H1 (cell line): ENCODE measurements around the gene MATN1. TPM values are rescaled to one million over a fixed set of nuclear protein-coding genes. Genes with fewer than 3 reads are reported as not detected.

ENCODE experiments used
- CTCF ChIA-PET: fragments of 300-600 bp; sonication (Branson Sonifier 250); formaldehyde crosslinking; loops from one replicate; lab custom pipeline; 2021; ENCODE audit not compliant: partially characterized antibody; lab: Charles Lee
- POLR2A ChIA-PET: fragments of 300-600 bp; sonication (Branson Sonifier 250); formaldehyde crosslinking; loops from one replicate; lab custom pipeline; 2021; ENCODE audit warnings: inconsistent platforms; ENCODE audit not compliant: partially characterized antibody; lab: Charles Lee
- DNase-seq, 2 experiments: peaks; one replicate each; pipeline versions ENCODE4 v3.0.0 to v3.0.0-alpha.2; 2010 to 2022; ENCODE audit warnings: low spot score in 2 of 2, low read depth in 1 of 2, mixed read lengths in 1 of 2
- FAIRE-seq: peaks from 2 replicates; lab custom pipeline; 2011; peaks lifted over from hg19 to GRCh38; lab: Jason Lieb, UNC
- H2AFZ ChIP-seq: 2 replicates; pipeline ENCODE4 v1.8.1; 2012; ENCODE audit warnings: low read length, inconsistent platforms
- H2AK5ac ChIP-seq: 2 replicates; pipeline ENCODE4 v1.6.1; 2013; ENCODE audit warnings: low read depth, low read length
- H2BK120ac ChIP-seq: replicated peaks from 2 replicates; pipeline ENCODE3; 2013; ENCODE audit warnings: low read depth, low read length, inconsistent platforms
- H2BK12ac ChIP-seq: 2 replicates; pipeline ENCODE4 v1.6.1; 2013; ENCODE audit warnings: low read depth, low read length
- H2BK15ac ChIP-seq: 2 replicates; pipeline ENCODE4 v1.6.1; 2013; ENCODE audit warnings: low read length
- H2BK20ac ChIP-seq: 2 replicates; pipeline ENCODE4 v1.6.1; 2013; ENCODE audit warnings: low read length
- H2BK5ac ChIP-seq: 2 replicates; pipeline ENCODE4 v1.6.1; 2013; ENCODE audit warnings: low read depth, low read length
- H3K14ac ChIP-seq: 2 replicates; pipeline ENCODE4 v1.6.1; 2013; ENCODE audit warnings: inconsistent platforms; ENCODE audit not compliant: insufficient read length
- H3K18ac ChIP-seq: 2 replicates; pipeline ENCODE4 v1.6.1; 2013; ENCODE audit warnings: low read length; ENCODE audit errors: extremely low read depth
- H3K23ac ChIP-seq: 2 replicates; pipeline ENCODE4 v1.6.1; 2013; ENCODE audit warnings: inconsistent platforms; ENCODE audit not compliant: insufficient read length
- H3K23me2 ChIP-seq: 2 replicates; pipeline ENCODE4 v1.6.1; 2013; ENCODE audit warnings: low read depth, low read length
- H3K27ac ChIP-seq: 2 replicates; pipeline ENCODE4 v1.6.1; 2011; ENCODE audit warnings: low read depth, low read length, inconsistent platforms
- H3K27me3 ChIP-seq, 4 experiments: replicated peaks in 1 of 4; 1 replicate in 1 of 4; 2 replicates in 3 of 4; pipeline versions ENCODE4 v1.6.1 to v1.8.1; 2011 to 2013; ENCODE audit warnings: low read length in 3 of 4, mild to moderate bottlenecking in 3 of 4, inconsistent platforms in 2 of 4, mixed read lengths in 2 of 4, moderate library complexity in 1 of 4; ENCODE audit not compliant: control insufficient read depth in 3 of 4, insufficient read depth in 3 of 4; ENCODE audit errors: extremely low read depth in 1 of 4
- H3K36me3 ChIP-seq, 4 experiments: 2 replicates each; pipeline versions ENCODE4 v1.6.1 to v1.8.1; 2011 to 2013; ENCODE audit warnings: mild to moderate bottlenecking in 4 of 4, low read length in 3 of 4, moderate library complexity in 2 of 4, control low read depth in 1 of 4, inconsistent platforms in 1 of 4; ENCODE audit not compliant: insufficient read depth in 4 of 4, control insufficient read depth in 2 of 4
- H3K4ac ChIP-seq: replicated peaks from 2 replicates; pipeline ENCODE3; 2013; ENCODE audit warnings: low read length, low read depth, mixed read lengths, inconsistent platforms; ENCODE audit not compliant: insufficient read length
- H3K4me1 ChIP-seq, 4 experiments: replicated peaks in 1 of 4; 1 replicate in 1 of 4; 2 replicates in 3 of 4; pipeline versions ENCODE4 v1.6.1 to v1.8.1; 2011 to 2013; ENCODE audit warnings: low read length in 3 of 4, inconsistent platforms in 2 of 4, mixed read lengths in 1 of 4; ENCODE audit not compliant: insufficient read depth in 4 of 4, control insufficient read depth in 3 of 4
- H3K4me2 ChIP-seq, 2 experiments: 2 replicates each; pipeline versions ENCODE4 v1.6.1 to v1.8.1; 2011 to 2013; ENCODE audit warnings: low read depth in 2 of 2, low read length in 2 of 2, control low read depth in 1 of 2, inconsistent platforms in 1 of 2, mild to moderate bottlenecking in 1 of 2; ENCODE audit not compliant: insufficient read depth in 1 of 2
- H3K4me3 ChIP-seq, 4 experiments: fragments of 200-600, 300-600 bp in 1 of 4; sonication (generic), shearing (Covaris generic), sonication (Bioruptor Twin) in 1 of 4; 2 replicates each; pipeline versions ENCODE4 v1.5.1 to v1.8.1; 2011 to 2016; ENCODE audit warnings: low read length in 4 of 4, low read depth in 3 of 4, control low read depth in 2 of 4, inconsistent platforms in 2 of 4, mild to moderate bottlenecking in 2 of 4, mixed read lengths in 1 of 4, moderate library complexity in 1 of 4; ENCODE audit not compliant: insufficient read depth in 2 of 4; ENCODE audit errors: extremely low read depth in 1 of 4
- H3K56ac ChIP-seq: replicated peaks from 2 replicates; pipeline ENCODE3; 2013; ENCODE audit warnings: low read depth, mild to moderate bottlenecking, mixed read lengths, low read length, inconsistent platforms; ENCODE audit not compliant: insufficient read length
- H3K79me1 ChIP-seq: 2 replicates; pipeline ENCODE4 v1.6.1; 2013; ENCODE audit warnings: low read depth, low read length, control low read depth
- H3K79me2 ChIP-seq, 2 experiments: 2 replicates each; pipeline versions ENCODE4 v1.6.1 to v1.8.1; 2012 to 2013; ENCODE audit warnings: low read length in 2 of 2, mild to moderate bottlenecking in 2 of 2, inconsistent platforms in 1 of 2; ENCODE audit not compliant: insufficient read depth in 2 of 2, control insufficient read depth in 1 of 2
- H3K9ac ChIP-seq, 4 experiments: replicated peaks in 1 of 4; 1 replicate in 1 of 4; 2 replicates in 3 of 4; pipeline versions ENCODE4 v1.6.1 to v1.8.1; 2011 to 2013; ENCODE audit warnings: low read depth in 3 of 4, low read length in 3 of 4, control low read depth in 2 of 4, mild to moderate bottlenecking in 2 of 4, moderate library complexity in 2 of 4, inconsistent platforms in 1 of 4; ENCODE audit errors: extremely low read depth in 1 of 4
- H3K9me3 ChIP-seq, 2 experiments: 2 replicates each; pipeline versions ENCODE4 v1.6.1 to v1.8.1; 2012 to 2013; ENCODE audit warnings: mild to moderate bottlenecking in 2 of 2, moderate library complexity in 2 of 2, control low read depth in 1 of 2, inconsistent platforms in 1 of 2, low read depth in 1 of 2, low read length in 1 of 2, mixed read lengths in 1 of 2; ENCODE audit not compliant: insufficient read depth in 2 of 2
- H4K20me1 ChIP-seq, 2 experiments: replicated peaks in 1 of 2; 2 replicates each; pipeline versions ENCODE3 to v1.8.1; 2011 to 2013; ENCODE audit warnings: inconsistent platforms in 2 of 2, low read length in 2 of 2, mild to moderate bottlenecking in 1 of 2; ENCODE audit not compliant: insufficient read depth in 2 of 2, control insufficient read depth in 1 of 2
- H4K5ac ChIP-seq: 2 replicates; pipeline ENCODE4 v1.6.1; 2013; ENCODE audit warnings: low read length, low read depth, mixed read lengths, inconsistent platforms; ENCODE audit not compliant: insufficient read length
- H4K8ac ChIP-seq: 2 replicates; pipeline ENCODE4 v1.8.0; 2013; ENCODE audit warnings: mild to moderate bottlenecking, moderate library complexity, low read length, inconsistent platforms; ENCODE audit not compliant: insufficient read depth; ENCODE audit errors: extremely low read depth
- H4K91ac ChIP-seq: replicated peaks from 2 replicates; pipeline ENCODE3; 2013; ENCODE audit warnings: low read length, mixed read lengths, inconsistent platforms; ENCODE audit not compliant: insufficient read length
- ATF3 ChIP-seq: IDR thresholded peaks from 2 replicates; pipeline ENCODE4 v1.6.1; 2011; ENCODE audit warnings: low read depth, mild to moderate bottlenecking, low read length; ENCODE audit not compliant: insufficient read depth
- BCL11A ChIP-seq, 2 experiments: IDR thresholded peaks; one replicate each; pipeline ENCODE4 v1.6.1; 2011; ENCODE audit warnings: low read depth in 2 of 2, low read length in 2 of 2, mild to moderate bottlenecking in 2 of 2
- CHD1 ChIP-seq: IDR thresholded peaks from 2 replicates; pipeline ENCODE4 v1.6.1; 2012; ENCODE audit warnings: low read depth, low read length, improper control_type of control experiment
- CREB1 ChIP-seq: IDR thresholded peaks from 2 replicates; pipeline ENCODE4 v1.6.1; 2012; ENCODE audit warnings: inconsistent platforms
- EGR1 ChIP-seq: IDR thresholded peaks from 2 replicates; pipeline ENCODE4 v1.6.1; 2011; ENCODE audit warnings: low read depth, low read length, borderline replicate concordance
- FOSL1 ChIP-seq: IDR thresholded peaks from 2 replicates; pipeline ENCODE4 v1.6.1; 2011; ENCODE audit warnings: mild to moderate bottlenecking, low read depth, low read length, moderate library complexity; ENCODE audit not compliant: insufficient read depth
- JUND ChIP-seq: IDR thresholded peaks from 2 replicates; pipeline ENCODE4 v1.6.1; 2011; ENCODE audit warnings: mild to moderate bottlenecking, improper control_type of control experiment, low read length
- RXRA ChIP-seq: IDR thresholded peaks from 2 replicates; pipeline ENCODE4 v1.6.1; 2011; ENCODE audit warnings: low read depth, mild to moderate bottlenecking, low read length, moderate library complexity; ENCODE audit not compliant: insufficient read depth
- SAP30 ChIP-seq: fragments of 300-600 bp; sonication (generic); IDR thresholded peaks from 2 replicates; pipeline ENCODE4 v1.7.1; 2012; ENCODE audit warnings: low read length, moderate library complexity, mild to moderate bottlenecking, inconsistent platforms; ENCODE audit not compliant: insufficient read depth, insufficient replicate concordance
- SIRT6 ChIP-seq: IDR thresholded peaks from one replicate; pipeline ENCODE4 v1.7.1; 2012; ENCODE audit warnings: low read length, inconsistent platforms
- SP4 ChIP-seq: IDR thresholded peaks from 2 replicates; pipeline ENCODE4 v1.6.1; 2012; ENCODE audit warnings: low read length, inconsistent platforms
- SUZ12 ChIP-seq: fragments of 200-600 bp; sonication (generic); IDR thresholded peaks from 2 replicates; pipeline ENCODE4 v1.6.1; 2012; ENCODE audit warnings: mild to moderate bottlenecking, inconsistent platforms, low read length, moderate library complexity, mixed read lengths
- WGBS, 2 experiments: shearing (Covaris generic) in 1 of 2; methylation state at CpG; one replicate each; pipeline versions ENCODE4 v1.1.6 to v1.1.7; 2013 to 2015; ENCODE audit warnings: low lambda C conversion rate in 2 of 2, mixed read lengths in 2 of 2, inconsistent platforms in 1 of 2, low coverage in 1 of 2, missing lambda C conversion rate in 1 of 2; ENCODE audit not compliant: insufficient replicate concordance in 2 of 2, insufficient coverage in 1 of 2, insufficient read length in 1 of 2; ENCODE audit errors: extremely low coverage in 1 of 2, missing lambda C conversion rate in 1 of 2; 5-methylcytosine and 5-hydroxymethylcytosine counted together
- polyA plus RNA-seq, 7 experiments: library from polyadenylated mRNA; depleted of rRNA in 3 of 7; stranded (reverse) in 5 of 7; unstranded in 2 of 7; fragments of >200 nt in 5 of 7; fragments of 200-250 nt in 2 of 7; gene quantifications; 1 replicate in 5 of 7; 2 replicates in 1 of 7; 4 replicates in 1 of 7; pipeline versions ENCODE4 v1.2.1 to v1.2.3, GENCODE V29; 2011 to 2013; ENCODE audit warnings: missing spikeins in 2 of 7, mixed read lengths in 2 of 7
- total RNA-seq: library from RNA; stranded (reverse); fragmentation: NEBNext Ultra II Directional; extraction: Animal tissue kit (Norgen Biotek cat#: 25700); gene quantifications from 2 replicates; pipeline ENCODE4 v1.2.1, GENCODE V29; 2021

The MATN1 gene
- total and polyA plus RNA-seq, 2 of the 8 experiments (the other 6 are each of a cell fraction or from before 2014, with no cell fraction given): 0.12 to 0.28 TPM

GRCh38 chr1:30762152-30762929, 39.0 kb upstream of the MATN1 start:
- Histone ChIP-seq H3K56ac (no peak overlapping the region), H3K27ac (no peak overlapping the region), H2BK5ac (no peak overlapping the region), H3K9ac (no peak overlapping the region), H4K91ac (no peak overlapping the region), H3K4me2 (no peak overlapping the region), H3K36me3 (no peaks in the 10 kb centered on the region), H2BK20ac (no peak overlapping the region), H2AFZ (no peak overlapping the region), H3K14ac (no peak overlapping the region), H3K23ac (no peak overlapping the region), H4K8ac (0 out of 2 replicates have a peak overlapping the region, but pooled peaks have one; percentile 1), H2BK120ac (no peak overlapping the region), H3K27me3 (no peaks in the 10 kb centered on the region), H2BK15ac (no peak overlapping the region), H3K79me1 (no peaks in the 10 kb centered on the region), H3K4me3 (no peak overlapping the region), H2AK5ac (no peak overlapping the region), H2BK12ac (peak overlapping the region; percentile 1; the same call in 1 of the 2 replicates), H3K4ac (no peak overlapping the region), H3K23me2 (no peaks in the 10 kb centered on the region; the same call in 1 of the 2 replicates), H4K5ac (no peak overlapping the region), H3K18ac (no peak overlapping the region), H3K79me2 (no peaks in the 10 kb centered on the region), H3K9me3 (no peaks in the 10 kb centered on the region), H4K20me1 (no peaks in the 10 kb centered on the region), H3K4me1 (peaks cover 0 to 8% (median 2%) of the 10 kb centered on the region in 4 experiments; a peak in 4 of 7 replicates)
- 77% methylated on average over 5 of the region's 6 CpGs; no CpG with 5 or more reads in 1 of the 2 experiments for WGBS, 2 experiments
- DNase-seq: no peak
- FAIRE-seq: no peak
- POLR2A ChIA-PET: interaction anchor here (0.8 to 1.7 kb wide), 4 partner anchors 17 to 32 kb away, joined by 3 to 4 read pairs (median 4); no protein-coding TSS in a partner anchor
- CTCF ChIA-PET: interaction anchor here (0.7 to 55.1 kb wide), 5 partner anchors 4 to 1459 kb away, joined by 3 to 1640 read pairs (median 6); partner anchors contain the start of genes LAPTM5 and MATN1
- no peak for TF ChIP-seq RXRA
- TF ChIP-seq SUZ12: no peak
- TF ChIP-seq JUND: no peak
- TF ChIP-seq CREB1: no peak
- TF ChIP-seq FOSL1: no peak
- no peak for TF ChIP-seq EGR1
- TF ChIP-seq CHD1: no peak
- no peak for TF ChIP-seq BCL11A (IDR thresholded peaks at IDR 0.05; ENCODE audit: low read depth in 2 of 2, low read length in 2 of 2)
- TF ChIP-seq SIRT6: no peak
- no peak for TF ChIP-seq ATF3
- no peak for TF ChIP-seq SAP30
- TF ChIP-seq SP4: no peak
